Placental epithelial cell (primary cell): ENCODE measurements around the gene AFF3. TPM values are rescaled to one million over a fixed set of nuclear protein-coding genes. Genes with fewer than 3 reads are reported as not detected.

Experiments used
- total RNA-seq: library from RNA; depleted of rRNA; stranded (reverse); fragments of >200 nt; gene quantifications from 2 replicates; pipeline ENCODE4 v1.2.3, GENCODE V29; 2012

The AFF3 gene
- not detected in 2 replicates for total RNA-seq

GRCh38 chr2:100142393-100142792, at the start of gene AFF3:
TSS of gene AFF3 (minus strand) at chr2:100142590. CDS start at chr2:100104454, 38,136 bp downstream.

Other genes with a start within 250 kb of the AFF3 start
- under 0.01 and 0.39 TPM in 2 replicates for gene LONRF2, start 179.9 kb upstream of the AFF3 start, total RNA-seq